ENCODE results near the gene KRTAP1-5.
"Not testable (repeated sequence)": the region's sequence is repeated elsewhere in the genome, so short reads cannot be mapped to it uniquely, and the experiment has no call there.

The KRTAP1-5 gene

GRCh38 chr17:41057547-41057946 lies 30.5 kb upstream of the KRTAP1-5 start:
- no peaks in the 10 kb centered on the region for H3K79me2 ChIP-seq (ENCODE audit: low read length)
- no peaks in the 10 kb centered on the region for H3K27me3 ChIP-seq (replicated peaks; ENCODE audit: insufficient read depth, low read length)
- no peak overlapping the region for H3K9ac ChIP-seq (ENCODE audit: low read length)
- no peak overlapping the region for H2AFZ ChIP-seq (ENCODE audit: low read length)
- no peaks in the 10 kb centered on the region for H3K9me3 ChIP-seq (replicated peaks; ENCODE audit: insufficient read depth, low read length)
- no peak overlapping the region for H3K4me3 ChIP-seq (ENCODE audit: low read length)
- no peaks in the 10 kb centered on the region for H3K4me1 ChIP-seq (ENCODE audit: low read length)
- no peak overlapping the region for H3K27ac ChIP-seq (ENCODE audit: low read length)
- no peaks in the 10 kb centered on the region for H3K36me3 ChIP-seq (replicated peaks; ENCODE audit: insufficient read depth, low read length)
- no peak for DNase-seq
- no peaks in the 10 kb centered on the region for H3F3A ChIP-seq (ENCODE audit: insufficient read depth, low read length)
- H3K4me2 ChIP-seq (ENCODE audit: low read depth, low read length): no peak overlapping the region
- H4K20me1 ChIP-seq (ENCODE audit: insufficient read depth, low read length): no peaks in the 10 kb centered on the region
- TF ChIP-seq CTCF (IDR thresholded peaks at IDR 0.05; ENCODE audit: low read length): no peak
- TF ChIP-seq EZH2phosphoT487 (IDR thresholded peaks at IDR 0.05; ENCODE audit: low read length): no peak
- no peak for TF ChIP-seq EZH2 (optimal IDR thresholded peaks at IDR 0.05; ENCODE audit: low read depth, low read length)
- H3K9me2 ChIP-seq (replicated peaks; ENCODE audit: insufficient read depth, low read length): no peaks in the 10 kb centered on the region

- H3K36me3 ChIP-seq (replicated peaks; ENCODE audit: insufficient read depth, low read length); DNase-seq; H3F3A ChIP-seq (ENCODE audit: insufficient read depth, low read length); H3K9me2 ChIP-seq (replicated peaks; ENCODE audit: insufficient read depth, low read length); H3K9ac ChIP-seq (ENCODE audit: low read length); H3K4me1 ChIP-seq (ENCODE audit: low read length); H3K4me2 ChIP-seq (ENCODE audit: low read depth, low read length); H4K20me1 ChIP-seq (ENCODE audit: insufficient read depth, low read length); H3K27ac ChIP-seq (ENCODE audit: low read length); H2AFZ ChIP-seq (ENCODE audit: low read length); H3K9me3 ChIP-seq (replicated peaks; ENCODE audit: insufficient read depth, low read length); H3K27me3 ChIP-seq (replicated peaks; ENCODE audit: insufficient read depth, low read length); H3K4me3 ChIP-seq (ENCODE audit: low read length); H3K79me2 ChIP-seq (ENCODE audit: low read length): not testable (repeated sequence)
Observed at GRCh38 chr17:41055130-41055529, 28.1 kb upstream of the KRTAP1-5 start, which contains the start of gene KRTAP2-2. KRTAP2-2 (minus strand) TSS chr17:41055230; CDS start chr17:41055211, 19 bp downstream.

- H3K4me1 ChIP-seq (ENCODE audit: low read length); DNase-seq: not testable (repeated sequence)
Observed at GRCh38 chr17:41054556-41054955, 27.5 kb upstream of the KRTAP1-5 start.

GRCh38 chr17:41054025-41054424 lies 27.0 kb upstream of the KRTAP1-5 start:
- Histone ChIP-seq H2AFZ (ENCODE audit: low read length) (no peak overlapping the region), H3K4me3 (ENCODE audit: low read length) (no peak overlapping the region), H3K9me3 (replicated peaks; ENCODE audit: insufficient read depth, low read length) (no peaks in the 10 kb centered on the region), H3K9me2 (replicated peaks; ENCODE audit: insufficient read depth, low read length) (no peaks in the 10 kb centered on the region), H3K27me3 (replicated peaks; ENCODE audit: insufficient read depth, low read length) (no peaks in the 10 kb centered on the region), H4K20me1 (ENCODE audit: insufficient read depth, low read length) (no peaks in the 10 kb centered on the region), H3K9ac (ENCODE audit: low read length) (no peak overlapping the region), H3F3A (ENCODE audit: insufficient read depth, low read length) (no peaks in the 10 kb centered on the region), H3K79me2 (ENCODE audit: low read length) (no peaks in the 10 kb centered on the region), H3K27ac (ENCODE audit: low read length) (no peak overlapping the region), H3K36me3 (replicated peaks; ENCODE audit: insufficient read depth, low read length) (no peaks in the 10 kb centered on the region), H3K4me1 (ENCODE audit: low read length) (no peaks in the 10 kb centered on the region), H3K4me2 (ENCODE audit: low read depth, low read length) (no peak overlapping the region)
- DNase-seq: no peak
- TF ChIP-seq EZH2phosphoT487 (IDR thresholded peaks at IDR 0.05; ENCODE audit: low read length) (no peak), EZH2 (optimal IDR thresholded peaks at IDR 0.05; ENCODE audit: low read depth, low read length) (no peak), CTCF (IDR thresholded peaks at IDR 0.05; ENCODE audit: low read length) (no peak)

More at GRCh38 chr17:41054556-41054955, 27.5 kb upstream of the KRTAP1-5 start:
- H3K79me2 ChIP-seq (ENCODE audit: low read length); H3K9ac ChIP-seq (ENCODE audit: low read length); H4K20me1 ChIP-seq (ENCODE audit: insufficient read depth, low read length); H2AFZ ChIP-seq (ENCODE audit: low read length); H3K27ac ChIP-seq (ENCODE audit: low read length); H3K4me3 ChIP-seq (ENCODE audit: low read length); H3K4me2 ChIP-seq (ENCODE audit: low read depth, low read length); H3F3A ChIP-seq (ENCODE audit: insufficient read depth, low read length); H3K9me3 ChIP-seq (replicated peaks; ENCODE audit: insufficient read depth, low read length); H3K36me3 ChIP-seq (replicated peaks; ENCODE audit: insufficient read depth, low read length); H3K9me2 ChIP-seq (replicated peaks; ENCODE audit: insufficient read depth, low read length); H3K27me3 ChIP-seq (replicated peaks; ENCODE audit: insufficient read depth, low read length): not testable (repeated sequence)
